Measurements from ENCODE around the gene TMC1. TPM values are rescaled to one million over a fixed set of nuclear protein-coding genes. Genes with fewer than 3 reads are reported as not detected.
A peak's percentile ranks its signal among the peaks of the same experiment; 100 is the strongest.

The TMC1 gene
- total RNA-seq, 3 donors from 2014 or later = 0.17 to 0.77 (median 0.19) TPM

DNA sequence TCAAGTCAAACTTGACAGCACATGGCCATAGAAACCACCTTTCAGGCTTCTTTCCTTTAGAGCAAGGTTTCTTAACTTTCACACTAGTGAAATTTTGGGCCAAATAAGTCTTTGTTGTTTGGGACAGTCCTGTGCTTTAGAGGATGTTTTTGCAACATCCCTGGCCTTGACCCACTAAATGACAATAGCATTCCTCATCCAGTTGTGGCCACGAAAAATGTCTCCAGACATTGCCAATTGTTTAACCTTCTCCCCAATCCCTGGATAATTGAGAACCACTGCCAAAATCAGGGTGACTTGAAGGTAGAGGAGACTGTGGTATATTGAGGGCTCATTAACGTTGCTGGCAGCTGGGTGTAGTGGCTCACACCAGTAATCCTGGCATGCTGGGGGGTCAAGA lies 359.4 kb downstream of the TMC1 start:
- H3K36me3 ChIP-seq (ENCODE audit: low read depth) = no peaks in the 10 kb centered on the region
- H3K9me3 ChIP-seq = no peaks in the 10 kb centered on the region
- TF ChIP-seq CTCF (IDR thresholded peaks at IDR 0.05) = no peak
- DNase-seq (no peak), ATAC-seq (no peak)
- intact Hi-C loops (cut with DNase I, micrococcal nuclease) = no loop called here
- H3K4me3 ChIP-seq = no peak overlapping the region
- H3K4me1 ChIP-seq (ENCODE audit: low read depth) = peaks cover 5% of the 10 kb centered on the region

DNA sequence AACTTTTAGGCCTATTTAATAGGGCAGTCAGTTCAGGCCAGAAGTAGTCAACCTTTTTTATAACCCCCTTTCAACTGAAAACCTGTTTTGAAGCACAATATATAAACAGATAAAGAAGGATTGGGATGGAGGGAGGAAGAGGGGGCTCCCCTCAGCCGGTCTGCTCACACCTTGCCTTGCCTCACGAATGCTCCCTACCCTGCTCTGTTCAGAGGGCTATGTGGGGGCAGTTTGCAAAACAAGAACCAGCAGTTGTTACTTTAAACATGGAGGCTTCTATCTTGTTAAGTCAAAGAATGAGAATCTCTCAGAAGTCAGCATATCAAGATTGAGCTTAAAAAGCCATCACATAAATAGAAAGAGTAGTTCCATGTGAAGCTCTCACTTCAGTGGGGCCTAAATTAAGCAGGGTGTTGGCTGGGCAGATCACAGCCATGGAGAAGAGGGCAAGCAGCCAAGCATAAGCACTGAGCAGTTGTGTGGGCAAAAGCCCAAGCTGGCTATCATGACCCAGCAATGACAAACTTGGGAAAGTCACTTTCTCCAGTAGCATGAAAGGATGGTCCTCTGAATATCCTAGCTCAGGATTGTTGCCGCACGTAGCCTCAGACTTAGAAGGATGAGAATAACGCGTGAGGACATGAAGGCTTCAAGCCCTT lies 360.8 kb downstream of the TMC1 start:
- intact Hi-C loops (cut with DNase I, micrococcal nuclease) = no loop called here
- Histone ChIP-seq H3K36me3 (ENCODE audit: low read depth) (no peaks in the 10 kb centered on the region), H3K4me3 (no peak overlapping the region), H3K4me1 (ENCODE audit: low read depth) (peaks cover 5% of the 10 kb centered on the region), H3K9me3 (no peaks in the 10 kb centered on the region)
- TF ChIP-seq CTCF (IDR thresholded peaks at IDR 0.05) = no peak
- DNase-seq (peak in 2 of 3 donors; percentile 26 to 51), ATAC-seq (peak; percentile 37)

GRCh38 chr9:72883875-72884274 lies 362.5 kb downstream of the TMC1 start:
- Histone ChIP-seq H3K4me1 (ENCODE audit: low read depth) (peaks cover 5% of the 10 kb centered on the region), H3K36me3 (ENCODE audit: low read depth) (no peaks in the 10 kb centered on the region), H3K9me3 (no peaks in the 10 kb centered on the region), H3K4me3 (no peak overlapping the region)
- TF ChIP-seq CTCF (IDR thresholded peaks at IDR 0.05) = no peak
- DNase-seq (peak in 1 of 3 donors; percentile 74), ATAC-seq (peak; percentile 95)
- intact Hi-C loops (cut with DNase I, micrococcal nuclease) = no loop called here

DNA sequence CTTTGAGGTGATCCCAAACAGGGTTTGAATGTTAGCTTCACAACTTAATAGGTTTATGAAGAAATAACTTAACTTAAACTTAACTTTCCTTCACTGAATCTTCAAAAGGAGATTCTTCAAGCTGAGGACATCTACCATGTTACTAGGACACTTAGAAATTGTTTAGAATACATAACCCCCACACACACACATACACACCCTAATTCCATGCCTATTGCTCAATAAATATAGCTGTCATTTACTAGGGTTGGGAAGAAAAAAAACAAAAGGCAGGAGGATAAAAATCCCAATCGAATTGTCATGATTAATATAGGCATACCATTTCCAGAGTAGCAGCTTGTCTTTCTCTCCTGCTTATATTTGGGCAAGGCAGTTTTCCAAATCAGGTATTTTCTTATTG lies 363.1 kb downstream of the TMC1 start:
- TF ChIP-seq CTCF (IDR thresholded peaks at IDR 0.05) = no peak
- DNase-seq (no peak), ATAC-seq (no peak)
- H3K36me3 ChIP-seq (ENCODE audit: low read depth) = no peaks in the 10 kb centered on the region
- no peaks in the 10 kb centered on the region for H3K9me3 ChIP-seq
- peaks cover 5% of the 10 kb centered on the region for H3K4me1 ChIP-seq (ENCODE audit: low read depth)
- intact Hi-C loops (cut with DNase I, micrococcal nuclease) = no loop called here
- H3K4me3 ChIP-seq = no peak overlapping the region

Other genes starting within 250 kb of the TMC1 start
- gene ZFAND5, start 156.4 kb upstream of the TMC1 start, total RNA-seq = 100 to 1,000 TPM; 147 to 181 (median 152) TPM